ENCODE measurements around the gene WNT10A.

Gene WNT10A

GRCh38 chr2:218877331-218877730 lies 3.3 kb upstream of the WNT10A start:
- DNase-seq (ENCODE audit: low spot score), result no peak

- DNase-seq (ENCODE audit: low spot score), result no peak
Observed at GRCh38 chr2:218877891-218878290, 2.8 kb upstream of the WNT10A start.

- DNase-seq (ENCODE audit: low spot score), result no peak
Observed at GRCh38 chr2:218878486-218878885, 2.2 kb upstream of the WNT10A start.

GRCh38 chr2:218878926-218879761 lies 1.5 kb upstream of the WNT10A start:
- no peak for DNase-seq (ENCODE audit: low spot score)

GRCh38 chr2:218879776-218880101 lies 913 bp upstream of the WNT10A start:
- no peak for DNase-seq (ENCODE audit: low spot score)

- no peak for DNase-seq (ENCODE audit: low spot score)
Observed at GRCh38 chr2:218880859-218881594, 375 bp downstream of the WNT10A start.

GRCh38 chr2:218881744-218882460 lies 1.2 kb downstream of the WNT10A start:
- DNase-seq (ENCODE audit: low spot score), result no peak

- no peak for DNase-seq (ENCODE audit: low spot score)
Observed at GRCh38 chr2:218882461-218882816, 1.8 kb downstream of the WNT10A start.

GRCh38 chr2:218882866-218883366 lies 2.3 kb downstream of the WNT10A start:
- DNase-seq (ENCODE audit: low spot score), result no peak

- no peak for DNase-seq (ENCODE audit: low spot score)
Observed at GRCh38 chr2:218883491-218884490, 3.1 kb downstream of the WNT10A start.

GRCh38 chr2:218884519-218884918 lies 3.9 kb downstream of the WNT10A start:
- DNase-seq (ENCODE audit: low spot score), result no peak

- DNase-seq (ENCODE audit: low spot score), result no peak
Observed at GRCh38 chr2:218885981-218886947, 5.6 kb downstream of the WNT10A start.

- no peak for DNase-seq (ENCODE audit: low spot score)
Observed at GRCh38 chr2:218887079-218887478, 6.4 kb downstream of the WNT10A start.

- peak; percentile 12 for DNase-seq (ENCODE audit: low spot score)
Observed at GRCh38 chr2:218888341-218888740, 7.7 kb downstream of the WNT10A start.

GRCh38 chr2:218889937-218890336 lies 9.3 kb downstream of the WNT10A start:
- no peak for DNase-seq (ENCODE audit: low spot score)

GRCh38 chr2:218890369-218890768 lies 9.7 kb downstream of the WNT10A start:
- no peak for DNase-seq (ENCODE audit: low spot score)

GRCh38 chr2:218891275-218892135 lies 10.9 kb downstream of the WNT10A start:
- DNase-seq (ENCODE audit: low spot score), result no peak

- DNase-seq (ENCODE audit: low spot score), result peak; percentile 91
Observed at GRCh38 chr2:218892693-218893348, 12.2 kb downstream of the WNT10A start.

Measured in HuH-7.5 (cell line).